GM18520 (cell line): ENCODE data around the gene SPATA1.
A peak's percentile ranks its signal among the peaks of the same experiment; 100 is the strongest.
"Not testable (repeated sequence)": the region's sequence is repeated elsewhere in the genome, so short reads cannot be mapped to it uniquely, and the experiment has no call there.

ENCODE experiments used
- ATAC-seq: cut with Tn5 transposase; IDR thresholded peaks from one replicate; pipeline ENCODE4 v1.9.1; 2021; ENCODE audit not compliant: unreplicated experiment

The SPATA1 gene

GRCh38 chr1:84585803-84586202 is 79.6 kb downstream of the SPATA1 start:
- no peak for ATAC-seq

GRCh38 chr1:84587099-84587498 is 80.9 kb downstream of the SPATA1 start:
- ATAC-seq: no peak

- not testable (repeated sequence) for ATAC-seq
These were observed 88.8 kb downstream of the SPATA1 start for GRCh38 chr1:84594959-84595358.

GRCh38 chr1:84597011-84597410 is 90.8 kb downstream of the SPATA1 start:
- ATAC-seq: no peak

- no peak for ATAC-seq
These were observed 92.2 kb downstream of the SPATA1 start for GRCh38 chr1:84598418-84598817.

- peak; percentile 66 for ATAC-seq
These were observed 92.9 kb downstream of the SPATA1 start for GRCh38 chr1:84598846-84599741.

- ATAC-seq: no peak
These were observed 94.6 kb downstream of the SPATA1 start for GRCh38 chr1:84600796-84601195.

- no peak for ATAC-seq
These were observed 97.0 kb downstream of the SPATA1 start for GRCh38 chr1:84603223-84603622.

GRCh38 chr1:84603941-84604830 is 98.0 kb downstream of the SPATA1 start:
- ATAC-seq: no peak

- no peak for ATAC-seq
These were observed 99.0 kb downstream of the SPATA1 start for GRCh38 chr1:84605157-84605556.

- no peak for ATAC-seq
These were observed 100.8 kb downstream of the SPATA1 start for GRCh38 chr1:84606977-84607376.

- ATAC-seq: no peak
These were observed 104.9 kb downstream of the SPATA1 start for GRCh38 chr1:84611091-84611490.

- ATAC-seq: no peak
These were observed 105.6 kb downstream of the SPATA1 start for GRCh38 chr1:84611796-84612195.

GRCh38 chr1:84613026-84613425 is 106.8 kb downstream of the SPATA1 start:
- ATAC-seq: no peak

- no peak for ATAC-seq
These were observed 107.7 kb downstream of the SPATA1 start for GRCh38 chr1:84613887-84614286.

GRCh38 chr1:84615790-84616189 is 109.6 kb downstream of the SPATA1 start:
- no peak for ATAC-seq
